HEK293 (cell line): ENCODE measurements around the gene LRRC23.
A peak's percentile ranks its signal among the peaks of the same experiment; 100 is the strongest.

Source experiments
- GLI4 ChIP-seq: fragments of 450-650 bp; formaldehyde crosslinking; IDR thresholded peaks from 2 replicates; pipeline ENCODE4 v1.5.1; 2016; ENCODE audit warnings: missing biosample characterization, missing genetic modification characterization
- IKZF3 ChIP-seq: fragments of 450-650 bp; IDR thresholded peaks from 2 replicates; pipeline ENCODE4 v1.5.0; 2018; ENCODE audit warnings: missing biosample characterization, mild to moderate bottlenecking, missing genetic modification characterization, moderate library complexity
- INSM2 ChIP-seq: fragments of 450-650 bp; formaldehyde crosslinking; IDR thresholded peaks from 2 replicates; pipeline ENCODE4 v1.5.1; 2016; ENCODE audit warnings: missing biosample characterization, missing genetic modification characterization
- PBX3 ChIP-seq: sonication (generic); formaldehyde crosslinking; IDR thresholded peaks from 2 replicates; pipeline ENCODE4 v1.8.1; 2022; ENCODE audit warnings: mild to moderate bottlenecking, moderate library complexity, missing genetic modification reagents
- PRDM4 ChIP-seq: fragments of 450-650 bp; formaldehyde crosslinking; IDR thresholded peaks from 2 replicates; pipeline ENCODE4 v1.5.1; 2017; ENCODE audit warnings: missing biosample characterization, missing genetic modification characterization
- SCRT1 ChIP-seq: fragments of 450-650 bp; formaldehyde crosslinking; IDR thresholded peaks from 2 replicates; pipeline ENCODE4 v1.5.1; 2016; ENCODE audit warnings: missing biosample characterization, missing genetic modification characterization, borderline replicate concordance
- YY2 ChIP-seq: fragments of 450-650 bp; formaldehyde crosslinking; IDR thresholded peaks from 2 replicates; pipeline ENCODE4 v1.5.1; 2016; ENCODE audit warnings: missing biosample characterization, missing genetic modification characterization
- ZBTB1 ChIP-seq: fragments of 450-650 bp; formaldehyde crosslinking; IDR thresholded peaks from 2 replicates; pipeline ENCODE4 v1.5.1; 2016; ENCODE audit warnings: missing biosample characterization, missing genetic modification characterization
- ZBTB11 ChIP-seq: fragments of 450-650 bp; formaldehyde crosslinking; conservative IDR thresholded peaks from 2 replicates; pipeline ENCODE4 v1.5.1; 2016; ENCODE audit warnings: low read depth, missing biosample characterization, missing genetic modification characterization
- ZBTB44 ChIP-seq: fragments of 450-650 bp; IDR thresholded peaks from 2 replicates; pipeline ENCODE4 v1.5.1; 2018; ENCODE audit warnings: missing biosample characterization, mild to moderate bottlenecking, missing genetic modification characterization
- ZNF214 ChIP-seq: fragments of 450-650 bp; formaldehyde crosslinking; IDR thresholded peaks from 2 replicates; pipeline ENCODE4 v1.5.1; 2017; ENCODE audit warnings: missing biosample characterization, mild to moderate bottlenecking, missing genetic modification characterization, borderline replicate concordance
- ZNF223 ChIP-seq: fragments of 450-650 bp; formaldehyde crosslinking; IDR thresholded peaks from 2 replicates; pipeline ENCODE4 v1.5.1; 2016; ENCODE audit warnings: missing biosample characterization, missing genetic modification characterization
- ZNF274 ChIP-seq, 2 experiments: fragments of 200-500 bp in 1 of 2; fragments of 450-650 bp in 1 of 2; sonication (Bioruptor generic) in 1 of 2; formaldehyde crosslinking in 1 of 2; IDR thresholded peaks; 2 replicates each; pipeline versions ENCODE4 v1.5.1 to v1.6.1; 2014 to 2016; ENCODE audit warnings: borderline replicate concordance in 1 of 2, inconsistent platforms in 1 of 2, low read length in 1 of 2, missing biosample characterization in 1 of 2, missing genetic modification characterization in 1 of 2
- ZNF280C ChIP-seq: fragments of 450-650 bp; formaldehyde crosslinking; IDR thresholded peaks from 2 replicates; pipeline ENCODE4 v1.5.1; 2016; ENCODE audit warnings: missing biosample characterization, missing genetic modification characterization
- ZNF302 ChIP-seq: fragments of 450-650 bp; formaldehyde crosslinking; IDR thresholded peaks from 2 replicates; pipeline ENCODE4 v1.5.1; 2016; ENCODE audit warnings: missing biosample characterization, missing genetic modification characterization, low read depth
- ZNF324 ChIP-seq: fragments of 450-650 bp; formaldehyde crosslinking; IDR thresholded peaks from 2 replicates; pipeline ENCODE4 v1.5.1; 2016; ENCODE audit warnings: missing biosample characterization, missing genetic modification characterization
- ZNF350 ChIP-seq: fragments of 450-650 bp; formaldehyde crosslinking; IDR thresholded peaks from 2 replicates; pipeline ENCODE4 v1.5.0; 2017; ENCODE audit warnings: missing biosample characterization, mild to moderate bottlenecking, missing genetic modification characterization
- ZNF362 ChIP-seq: fragments of 450-650 bp; formaldehyde crosslinking; IDR thresholded peaks from 2 replicates; pipeline ENCODE4 v1.5.1; 2016; ENCODE audit warnings: missing biosample characterization, missing genetic modification characterization
- ZNF426 ChIP-seq: fragments of 450-650 bp; formaldehyde crosslinking; IDR thresholded peaks from 2 replicates; pipeline ENCODE4 v1.5.1; 2017; ENCODE audit warnings: missing biosample characterization, missing genetic modification characterization, mild to moderate bottlenecking, inconsistent platforms, moderate library complexity
- ZNF473 ChIP-seq: fragments of 450-650 bp; formaldehyde crosslinking; IDR thresholded peaks from 2 replicates; pipeline ENCODE4 v1.5.1; 2017; ENCODE audit warnings: missing biosample characterization, missing genetic modification characterization
- ZNF530 ChIP-seq: fragments of 450-650 bp; formaldehyde crosslinking; IDR thresholded peaks from 2 replicates; pipeline ENCODE4 v1.5.1; 2016; ENCODE audit warnings: low read depth, missing biosample characterization, missing genetic modification characterization
- ZNF621 ChIP-seq: fragments of 450-650 bp; formaldehyde crosslinking; IDR thresholded peaks from 2 replicates; pipeline ENCODE4 v1.5.1; 2017; ENCODE audit warnings: missing biosample characterization, missing genetic modification characterization
- ZNF660 ChIP-seq: fragments of 450-650 bp; IDR thresholded peaks from 2 replicates; pipeline ENCODE4 v1.5.1; 2018; ENCODE audit warnings: missing biosample characterization, mild to moderate bottlenecking, missing genetic modification characterization

LRRC23 gene

GRCh38 chr12:6937481-6938352, 33.1 kb downstream of the LRRC23 start (continued):
- peak; percentile 80; the same call in 1 of the 2 replicates for TF ChIP-seq GLI4 (tag by site-specific recombination)
- no peak for TF ChIP-seq ZNF302 (tag by site-specific recombination)
- TF ChIP-seq PBX3: peak; percentile 96
- TF ChIP-seq INSM2 (tag by site-specific recombination): peak; percentile 87
- no peak for TF ChIP-seq ZNF274 (IDR thresholded peaks at IDR 0.05; ENCODE audit: low read length)
- TF ChIP-seq ZNF274 (tag by site-specific recombination; IDR thresholded peaks at IDR 0.05; ENCODE audit: borderline replicate concordance): no peak
- TF ChIP-seq ZNF426 (tag by site-specific recombination): no peak
- TF ChIP-seq ZNF350 (tag by site-specific recombination): no peak
- no peak for TF ChIP-seq ZNF473 (tag by site-specific recombination)
- peak; percentile 96 for TF ChIP-seq IKZF3 (tag by site-specific recombination)
- no peak for TF ChIP-seq ZNF214
- TF ChIP-seq ZBTB44 (tag by site-specific recombination): peak; percentile 83
- TF ChIP-seq ZNF324 (tag by site-specific recombination): 0 out of 2 replicates have a peak, but pooled peaks have one; percentile 72
- peak; percentile 81 for TF ChIP-seq ZNF223 (tag by site-specific recombination)
- TF ChIP-seq SCRT1: peak; percentile 88
- TF ChIP-seq ZBTB1 (tag by site-specific recombination): no peak
- TF ChIP-seq ZNF280C (tag by site-specific recombination): no peak
- peak; percentile 94 for TF ChIP-seq ZBTB11 (tag by site-specific recombination)
- peak; percentile 89 for TF ChIP-seq ZNF660 (tag by site-specific recombination)
- TF ChIP-seq YY2: 0 out of 2 replicates have a peak, but pooled peaks have one; percentile 11
- TF ChIP-seq ZNF530: no peak
- TF ChIP-seq PRDM4 (tag by site-specific recombination): no peak
- no peak for TF ChIP-seq ZNF621 (tag by site-specific recombination)
- TF ChIP-seq ZNF362 (tag by site-specific recombination): no peak
